Measurements from ENCODE around the gene PLXNB2. TPM values are rescaled to one million over a fixed set of nuclear protein-coding genes. Genes with fewer than 3 reads are reported as not detected.

PLXNB2 gene
- polyA plus RNA-seq, 1 of the 3 experiments (the other 2 are of a cell fraction), result 108 TPM

- ChIA-PET CTCF (no interaction called here), POLR2A (no interaction called here)
- DNase-seq, result no peak
- Histone ChIP-seq H3K4me2 (no peak overlapping the region), H3K36me3 (replicated peaks in 1 of 2; ENCODE audit: control insufficient read depth in 1 of 2, insufficient read depth in 2 of 2, low read length in 1 of 2) (peaks cover 0 to 12% of the 10 kb centered on the region in 2 experiments), H3K27ac (ENCODE audit: low read depth in 2 of 2, low read length in 1 of 2) (no peak overlapping the region), H3F3A (replicated peaks; ENCODE audit: insufficient read depth) (peaks cover 2% of the 10 kb centered on the region), H3K4me3 (ENCODE audit: low read depth in 2 of 2, low read length in 1 of 2) (no peak overlapping the region), H3K4me1 (ENCODE audit: control insufficient read depth in 1 of 2, insufficient read depth in 2 of 2, low read depth in 1 of 2, low read length in 1 of 2) (peaks cover 0 to 8% of the 10 kb centered on the region in 2 experiments; a peak in 1 of 4 replicates), H2AFZ (ENCODE audit: low read depth) (no peak overlapping the region), H3K9ac (no peak overlapping the region), H3K79me2 (ENCODE audit: insufficient read depth) (peaks cover 64% of the 10 kb centered on the region), H3K27me3 (ENCODE audit: insufficient read depth) (no peaks in the 10 kb centered on the region), H4K20me1 (ENCODE audit: insufficient read depth) (peaks cover 31% of the 10 kb centered on the region), H3K9me3 (no peaks in the 10 kb centered on the region), H3K9me2 (no peaks in the 10 kb centered on the region)
- 93% methylated on average over 2 of the region's 2 CpGs for WGBS (ENCODE audit: low lambda C conversion rate)
- TF ChIP-seq GABPA (IDR thresholded peaks at IDR 0.05; ENCODE audit: low read depth) (no peak), CHD2 (IDR thresholded peaks at IDR 0.05; ENCODE audit: low read length, partially characterized antibody) (no peak), FOSL2 (IDR thresholded peaks at IDR 0.05; ENCODE audit: borderline replicate concordance, low read depth) (no peak), IRF3 (IDR thresholded peaks at IDR 0.05; ENCODE audit: low read depth, low read length) (no peak), USF2 (IDR thresholded peaks at IDR 0.05; ENCODE audit: borderline replicate concordance, low read depth, low read length) (no peak), NRF1 (IDR thresholded peaks at IDR 0.05; ENCODE audit: low read depth, low read length) (no peak), FOXM1 (IDR thresholded peaks at IDR 0.05; ENCODE audit: low read depth) (no peak), YY1 (IDR thresholded peaks at IDR 0.05; ENCODE audit: low read depth) (no peak), RFX5 (IDR thresholded peaks at IDR 0.05; ENCODE audit: low read length) (no peak), TAF1 (IDR thresholded peaks at IDR 0.05; ENCODE audit: borderline replicate concordance, low read depth, low read length) (no peak), JUND (IDR thresholded peaks at IDR 0.05) (no peak), TCF12 (IDR thresholded peaks at IDR 0.05) (no peak), TEAD4 (IDR thresholded peaks at IDR 0.05; ENCODE audit: borderline replicate concordance, insufficient read depth) (no peak), EP300 (IDR thresholded peaks at IDR 0.05; ENCODE audit: borderline replicate concordance in 1 of 2, low read depth in 1 of 2, low read length in 1 of 2) (no peak)
- TF ChIP-seq, protein P1, sequence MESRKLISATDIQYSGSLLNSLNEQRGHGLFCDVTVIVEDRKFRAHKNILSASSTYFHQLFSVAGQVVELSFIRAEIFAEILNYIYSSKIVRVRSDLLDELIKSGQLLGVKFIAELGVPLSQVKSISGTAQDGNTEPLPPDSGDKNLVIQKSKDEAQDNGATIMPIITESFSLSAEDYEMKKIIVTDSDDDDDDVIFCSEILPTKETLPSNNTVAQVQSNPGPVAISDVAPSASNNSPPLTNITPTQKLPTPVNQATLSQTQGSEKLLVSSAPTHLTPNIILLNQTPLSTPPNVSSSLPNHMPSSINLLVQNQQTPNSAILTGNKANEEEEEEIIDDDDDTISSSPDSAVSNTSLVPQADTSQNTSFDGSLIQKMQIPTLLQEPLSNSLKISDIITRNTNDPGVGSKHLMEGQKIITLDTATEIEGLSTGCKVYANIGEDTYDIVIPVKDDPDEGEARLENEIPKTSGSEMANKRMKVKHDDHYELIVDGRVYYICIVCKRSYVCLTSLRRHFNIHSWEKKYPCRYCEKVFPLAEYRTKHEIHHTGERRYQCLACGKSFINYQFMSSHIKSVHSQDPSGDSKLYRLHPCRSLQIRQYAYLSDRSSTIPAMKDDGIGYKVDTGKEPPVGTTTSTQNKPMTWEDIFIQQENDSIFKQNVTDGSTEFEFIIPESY (IDR thresholded peaks at IDR 0.05; ENCODE audit: borderline replicate concordance, low read depth), result no peak
These were observed 40.6 kb upstream of the PLXNB2 start for GRCh38 chr22:50348058-50348457.

DNA sequence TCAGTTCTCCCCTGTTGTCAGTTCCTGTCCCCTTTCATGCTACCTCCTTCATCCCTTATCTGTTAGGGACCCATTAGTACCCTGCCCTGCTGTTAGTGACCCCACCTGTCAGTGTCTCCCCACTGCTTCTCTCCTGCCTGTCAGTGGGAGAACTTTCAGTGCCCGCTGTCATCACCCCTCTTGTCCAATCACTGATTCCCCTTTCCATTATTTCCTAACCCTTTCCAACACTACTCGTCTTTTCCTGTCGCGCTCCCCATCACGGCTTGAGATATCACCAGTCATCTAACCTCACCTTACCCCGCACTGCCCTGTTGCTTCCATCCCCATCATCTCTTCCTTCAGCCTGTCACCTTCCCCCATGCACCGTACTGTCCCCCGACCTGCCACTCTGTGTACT, 39.7 kb upstream of the PLXNB2 start:
- Histone ChIP-seq H2AFZ (ENCODE audit: low read depth) (no peak overlapping the region), H3K36me3 (replicated peaks in 1 of 2; ENCODE audit: control insufficient read depth in 1 of 2, insufficient read depth in 2 of 2, low read length in 1 of 2) (peaks cover 0 to 3% of the 10 kb centered on the region in 2 experiments), H3K79me2 (ENCODE audit: insufficient read depth) (peaks cover 57% of the 10 kb centered on the region), H3F3A (replicated peaks; ENCODE audit: insufficient read depth) (peaks cover 6% of the 10 kb centered on the region), H3K27ac (ENCODE audit: low read depth in 2 of 2, low read length in 1 of 2) (no peak overlapping the region), H3K4me3 (ENCODE audit: low read depth in 2 of 2, low read length in 1 of 2) (no peak overlapping the region), H3K27me3 (ENCODE audit: insufficient read depth) (no peaks in the 10 kb centered on the region), H3K9ac (no peak overlapping the region), H4K20me1 (ENCODE audit: insufficient read depth) (peaks cover 25% of the 10 kb centered on the region), H3K9me3 (no peaks in the 10 kb centered on the region), H3K4me2 (no peak overlapping the region), H3K4me1 (ENCODE audit: control insufficient read depth in 1 of 2, insufficient read depth in 2 of 2, low read depth in 1 of 2, low read length in 1 of 2) (peaks cover 0 to 8% of the 10 kb centered on the region in 2 experiments; a peak in 1 of 4 replicates), H3K9me2 (no peaks in the 10 kb centered on the region)
- WGBS (ENCODE audit: low lambda C conversion rate), result 93% methylated on average over 8 of the region's 8 CpGs
- POLR2A ChIA-PET, result no interaction called here
- CTCF ChIA-PET, result no interaction called here
- DNase-seq, result no peak
- TF ChIP-seq IRF3 (IDR thresholded peaks at IDR 0.05; ENCODE audit: low read depth, low read length) (no peak), EP300 (IDR thresholded peaks at IDR 0.05; ENCODE audit: borderline replicate concordance in 1 of 2, low read depth in 1 of 2, low read length in 1 of 2) (no peak), ELF1 (IDR thresholded peaks at IDR 0.05) (no peak), RXRA (IDR thresholded peaks at IDR 0.05; ENCODE audit: borderline replicate concordance, low read depth) (no peak), USF1 (IDR thresholded peaks at IDR 0.05; ENCODE audit: borderline replicate concordance, low read depth) (no peak), RCOR1 (IDR thresholded peaks at IDR 0.05; ENCODE audit: low read length) (no peak), FOXM1 (IDR thresholded peaks at IDR 0.05; ENCODE audit: low read depth) (no peak), FOSL2 (IDR thresholded peaks at IDR 0.05; ENCODE audit: borderline replicate concordance, low read depth) (no peak), SMC3 (IDR thresholded peaks at IDR 0.05; ENCODE audit: low read depth, low read length) (no peak), TEAD4 (IDR thresholded peaks at IDR 0.05; ENCODE audit: borderline replicate concordance, insufficient read depth) (no peak), FOXJ3 (CRISPR knock-in tag; IDR thresholded peaks at IDR 0.05) (no peak)
- TF ChIP-seq, protein P2, sequence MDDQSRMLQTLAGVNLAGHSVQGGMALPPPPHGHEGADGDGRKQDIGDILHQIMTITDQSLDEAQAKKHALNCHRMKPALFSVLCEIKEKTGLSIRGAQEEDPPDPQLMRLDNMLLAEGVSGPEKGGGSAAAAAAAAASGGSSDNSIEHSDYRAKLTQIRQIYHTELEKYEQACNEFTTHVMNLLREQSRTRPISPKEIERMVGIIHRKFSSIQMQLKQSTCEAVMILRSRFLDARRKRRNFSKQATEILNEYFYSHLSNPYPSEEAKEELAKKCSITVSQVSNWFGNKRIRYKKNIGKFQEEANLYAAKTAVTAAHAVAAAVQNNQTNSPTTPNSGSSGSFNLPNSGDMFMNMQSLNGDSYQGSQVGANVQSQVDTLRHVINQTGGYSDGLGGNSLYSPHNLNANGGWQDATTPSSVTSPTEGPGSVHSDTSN (IDR thresholded peaks at IDR 0.05), result no peak

Data from SK-N-SH (cell line).